ENCODE results near the gene RIPOR3.
"Not testable (repeated sequence)": the region's sequence is repeated elsewhere in the genome, so short reads cannot be mapped to it uniquely, and the experiment has no call there.

RIPOR3 gene

DNA sequence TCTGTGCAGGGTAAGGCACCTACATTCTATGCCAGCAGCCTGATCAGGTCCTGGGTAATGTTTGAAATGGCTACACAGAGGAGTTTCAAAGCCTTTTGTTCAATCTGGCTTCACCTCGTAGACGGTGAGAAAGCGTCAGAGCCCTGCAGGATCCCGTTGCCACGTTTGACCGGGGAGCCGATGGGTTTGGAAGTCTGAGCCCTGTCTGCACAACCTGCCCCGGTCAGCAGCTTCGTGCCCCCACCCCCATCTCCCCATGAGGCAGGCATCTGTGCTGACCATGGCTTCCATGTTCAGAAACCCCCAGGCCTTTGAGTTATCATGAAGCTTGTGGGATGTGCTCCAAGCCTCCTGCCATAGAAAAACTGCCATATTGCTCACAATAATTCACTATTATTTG is 117.2 kb downstream of the RIPOR3 start:
- H3K4me3 ChIP-seq (ENCODE audit: low read length): no peak overlapping the region
- no peak for DNase-seq (ENCODE audit: low read depth)
- TF ChIP-seq, protein P1, sequence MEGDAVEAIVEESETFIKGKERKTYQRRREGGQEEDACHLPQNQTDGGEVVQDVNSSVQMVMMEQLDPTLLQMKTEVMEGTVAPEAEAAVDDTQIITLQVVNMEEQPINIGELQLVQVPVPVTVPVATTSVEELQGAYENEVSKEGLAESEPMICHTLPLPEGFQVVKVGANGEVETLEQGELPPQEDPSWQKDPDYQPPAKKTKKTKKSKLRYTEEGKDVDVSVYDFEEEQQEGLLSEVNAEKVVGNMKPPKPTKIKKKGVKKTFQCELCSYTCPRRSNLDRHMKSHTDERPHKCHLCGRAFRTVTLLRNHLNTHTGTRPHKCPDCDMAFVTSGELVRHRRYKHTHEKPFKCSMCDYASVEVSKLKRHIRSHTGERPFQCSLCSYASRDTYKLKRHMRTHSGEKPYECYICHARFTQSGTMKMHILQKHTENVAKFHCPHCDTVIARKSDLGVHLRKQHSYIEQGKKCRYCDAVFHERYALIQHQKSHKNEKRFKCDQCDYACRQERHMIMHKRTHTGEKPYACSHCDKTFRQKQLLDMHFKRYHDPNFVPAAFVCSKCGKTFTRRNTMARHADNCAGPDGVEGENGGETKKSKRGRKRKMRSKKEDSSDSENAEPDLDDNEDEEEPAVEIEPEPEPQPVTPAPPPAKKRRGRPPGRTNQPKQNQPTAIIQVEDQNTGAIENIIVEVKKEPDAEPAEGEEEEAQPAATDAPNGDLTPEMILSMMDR (IDR thresholded peaks at IDR 0.05; ENCODE audit: insufficient read depth, low read depth, low read length, missing control alignments): no peak

- TF ChIP-seq, protein P1 (IDR thresholded peaks at IDR 0.05; ENCODE audit: insufficient read depth, low read depth, low read length, missing control alignments): no peak
- no peak for DNase-seq (ENCODE audit: low read depth)
- H3K4me3 ChIP-seq (ENCODE audit: low read length): no peak overlapping the region
Observed at GRCh38 chr20:50572938-50573777, 118.2 kb downstream of the RIPOR3 start.

DNA sequence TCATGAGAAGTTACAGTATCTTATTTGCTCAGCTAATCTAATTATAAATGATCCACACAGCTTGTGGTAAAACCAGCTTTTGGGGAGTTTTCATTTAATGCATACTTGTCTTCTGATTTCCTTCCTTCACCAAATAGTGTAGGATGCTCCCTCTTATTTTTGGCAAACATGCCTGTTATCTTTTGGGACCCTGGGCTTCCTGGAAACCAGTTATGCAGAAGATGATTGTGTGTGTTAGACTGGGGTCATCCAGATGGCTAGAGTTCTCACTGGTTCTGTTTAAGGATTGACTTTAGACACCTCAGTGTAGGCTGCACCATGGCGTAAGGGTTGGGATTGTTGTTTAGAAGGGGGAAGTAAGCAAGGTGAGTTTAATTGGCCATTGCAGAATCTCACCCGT is 119.9 kb downstream of the RIPOR3 start:
- TF ChIP-seq, protein P1 (IDR thresholded peaks at IDR 0.05; ENCODE audit: insufficient read depth, low read depth, low read length, missing control alignments): no peak
- no peak for DNase-seq (ENCODE audit: low read depth)
- no peak overlapping the region for H3K4me3 ChIP-seq (ENCODE audit: low read length)

DNA sequence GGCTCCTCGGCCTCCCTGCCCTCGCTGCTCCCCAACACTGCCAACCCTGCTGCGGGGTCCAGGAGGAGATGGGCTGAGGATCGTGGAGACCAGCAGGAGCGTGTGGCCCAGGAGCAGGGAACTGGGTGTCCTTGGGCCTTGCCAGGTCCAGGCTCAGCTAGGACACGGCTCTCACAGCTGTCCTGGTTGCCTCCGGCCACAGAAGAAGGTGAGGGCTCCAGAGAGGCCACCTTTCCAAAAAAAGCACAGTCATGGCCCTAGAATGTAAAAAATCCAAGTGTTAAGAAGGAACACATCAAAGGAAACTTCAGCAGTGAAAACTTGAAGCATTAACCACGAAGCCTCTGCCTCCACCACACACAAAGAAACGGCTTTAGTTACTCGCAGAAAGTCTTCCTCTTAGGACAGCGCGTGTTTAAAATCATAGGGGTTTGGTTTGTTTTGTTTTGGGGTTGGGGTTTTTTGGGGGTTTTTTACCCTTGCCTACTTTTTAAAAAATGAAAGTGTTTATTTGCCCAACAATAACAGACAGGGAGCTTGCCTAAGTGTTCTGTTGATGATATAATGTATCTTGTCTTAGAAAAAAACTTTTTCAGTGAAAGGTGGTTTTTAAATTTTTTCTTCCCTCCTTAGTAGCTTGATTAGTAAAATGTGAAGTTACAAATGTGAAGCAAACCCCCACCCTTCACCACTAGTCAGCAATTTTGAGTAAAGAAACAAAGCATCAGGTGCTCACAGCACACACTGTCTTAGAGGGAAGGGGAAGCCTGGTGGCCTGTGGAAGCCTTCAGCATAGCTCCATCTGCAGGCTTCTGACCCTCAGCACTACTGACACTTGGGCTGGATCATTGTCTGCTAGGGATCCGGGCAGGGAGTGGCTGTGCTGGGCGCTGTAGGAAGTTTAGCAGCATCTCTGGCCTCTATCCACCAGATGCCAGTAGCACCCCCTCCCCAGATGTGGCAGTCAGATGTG is 121.2 kb downstream of the RIPOR3 start:
- no peak overlapping the region for H3K4me3 ChIP-seq (ENCODE audit: low read length)
- TF ChIP-seq, protein P1 (IDR thresholded peaks at IDR 0.05; ENCODE audit: insufficient read depth, low read depth, low read length, missing control alignments): peak; percentile 32
- DNase-seq (ENCODE audit: low read depth): no peak

DNA sequence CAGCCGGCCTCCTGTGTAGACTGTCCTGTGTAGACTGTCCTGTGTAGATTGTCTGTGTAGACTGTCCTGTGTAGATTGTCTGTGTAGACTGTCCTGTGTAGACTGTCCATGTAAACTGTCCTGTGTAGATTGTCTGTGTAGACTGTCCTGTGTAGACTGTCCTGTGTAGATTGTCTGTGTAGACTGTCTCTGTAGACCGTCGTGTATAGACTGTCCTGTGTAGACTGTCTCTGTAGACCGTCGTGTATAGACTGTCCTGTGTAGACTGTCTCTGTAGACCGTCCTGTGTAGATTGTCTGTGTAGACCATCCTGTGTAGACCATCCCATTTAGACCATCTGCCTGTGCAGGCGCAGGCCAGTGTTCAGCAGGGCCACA is 121.9 kb downstream of the RIPOR3 start:
- not testable (repeated sequence) for H3K4me3 ChIP-seq (ENCODE audit: low read length); DNase-seq (ENCODE audit: low read depth)

DNA sequence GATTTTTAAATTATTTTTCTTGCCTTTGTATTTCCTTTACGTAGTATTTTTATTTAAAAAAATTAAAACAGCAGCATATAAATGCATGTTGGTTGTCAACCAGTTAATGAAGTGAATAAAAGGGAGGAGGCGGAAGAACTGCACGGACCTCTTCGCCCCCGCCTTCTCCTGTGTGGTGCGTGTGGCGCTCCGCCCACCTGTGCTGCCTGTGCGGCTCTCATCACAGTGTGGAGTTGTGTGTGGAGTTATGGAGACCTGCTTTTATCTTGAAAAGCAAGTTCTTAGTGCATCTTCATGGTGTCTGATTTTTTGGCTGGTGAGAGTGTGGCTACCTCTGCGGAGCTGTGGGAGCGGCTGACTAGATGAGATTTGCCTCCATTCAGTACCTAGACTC is 122.8 kb downstream of the RIPOR3 start:
- DNase-seq (ENCODE audit: low read depth): no peak
- no peak overlapping the region for H3K4me3 ChIP-seq (ENCODE audit: low read length)
- TF ChIP-seq, protein P1 (IDR thresholded peaks at IDR 0.05; ENCODE audit: insufficient read depth, low read depth, low read length, missing control alignments): no peak

DNA sequence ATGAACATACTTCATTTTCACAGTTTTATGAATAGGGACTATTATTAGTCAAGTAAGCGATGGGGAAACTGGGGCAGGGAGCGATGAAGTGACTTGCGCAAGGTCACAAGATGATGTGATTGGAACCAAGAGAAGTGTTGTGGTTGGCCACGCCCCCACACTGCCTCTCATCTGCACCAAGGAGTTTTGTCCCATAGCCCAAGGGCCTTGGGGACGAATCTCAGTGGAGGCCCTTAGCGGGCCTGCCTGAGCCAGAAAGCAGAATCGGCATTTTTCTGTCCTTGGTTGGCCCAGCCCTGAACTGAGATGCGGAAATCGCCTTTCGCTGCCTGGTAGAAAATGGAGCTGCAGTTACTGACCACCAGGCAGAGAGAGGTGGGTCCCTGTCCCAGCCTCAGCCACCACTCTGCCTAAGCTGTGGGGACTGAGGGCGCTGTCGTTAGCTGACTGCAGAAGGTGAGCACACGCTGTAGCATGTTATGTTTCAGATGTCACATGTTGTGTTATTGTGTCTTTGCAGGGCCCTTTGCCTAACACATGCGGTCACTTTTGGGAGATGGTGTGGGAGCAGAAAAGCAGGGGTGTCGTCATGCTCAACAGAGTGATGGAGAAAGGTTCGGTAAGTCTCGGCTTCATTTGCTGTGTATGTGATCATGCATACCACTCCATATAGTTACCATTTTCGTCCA is 123.3 kb downstream of the RIPOR3 start:
- no peak overlapping the region for H3K4me3 ChIP-seq (ENCODE audit: low read length)
- DNase-seq (ENCODE audit: low read depth): no peak
- TF ChIP-seq, protein P1 (IDR thresholded peaks at IDR 0.05; ENCODE audit: insufficient read depth, low read depth, low read length, missing control alignments): no peak

Measured in epithelial cell of esophagus (primary cell).